IMR-90 (cell line): Measurements from ENCODE around the gene EML6. TPM values are rescaled to one million over a fixed set of nuclear protein-coding genes. Genes with fewer than 3 reads are reported as not detected.

ENCODE experiments used
- ATAC-seq: fragments of 200-7000 bp; cut with Tn5 transposase; 2 replicates; pipeline ENCODE4 v1.9.1; 2020; ENCODE audit warnings: low read depth, mild to moderate bottlenecking, moderate library complexity
- BruUV-seq: library from RNA; stranded (reverse); fragments of 400-500 nt; replicated peaks from 2 replicates; lab custom pipeline; 2021; lab: Mats Ljungman, UMichigan
- CTCF ChIA-PET: fragments of 300-600 bp; formaldehyde crosslinking; extraction: SDS; loops from one replicate; lab custom pipeline; 2021; ENCODE audit warnings: antibody characterized with exemption; lab: Yijun Ruan, JAX
- POLR2A ChIA-PET: fragments of 300-600 bp; sonication (Branson Sonifier 250); formaldehyde crosslinking; loops from one replicate; lab custom pipeline; 2022; ENCODE audit warnings: antibody characterized with exemption; ENCODE audit not compliant: unreplicated experiment; lab: Charles Lee
- DNase-seq: peaks from one replicate; pipeline ENCODE4 v3.0.0; 2013
- H2AFZ ChIP-seq: replicated peaks from 2 replicates; pipeline ENCODE3; 2013; ENCODE audit warnings: low read length, mild to moderate bottlenecking; ENCODE audit not compliant: poor library complexity
- H2AK5ac ChIP-seq: 2 replicates; pipeline ENCODE4 v1.6.1; 2013; ENCODE audit warnings: low read depth, low read length, inconsistent platforms
- H2AK9ac ChIP-seq: replicated peaks from 2 replicates; pipeline ENCODE3; 2013; ENCODE audit warnings: mild to moderate bottlenecking, low read depth, low read length, moderate library complexity; ENCODE audit not compliant: poor library complexity
- H2BK120ac ChIP-seq: 2 replicates; pipeline ENCODE4 v1.6.1; 2013; ENCODE audit warnings: low read depth, low read length, inconsistent platforms
- H2BK15ac ChIP-seq: 3 replicates; pipeline ENCODE4 v1.6.1; 2013; ENCODE audit warnings: low read depth, low read length, inconsistent platforms
- H2BK20ac ChIP-seq: 2 replicates; pipeline ENCODE4 v1.6.1; 2013; ENCODE audit warnings: low read depth, mild to moderate bottlenecking, inconsistent platforms, low read length, moderate library complexity
- H2BK5ac ChIP-seq: 2 replicates; pipeline ENCODE4 v1.6.1; 2013; ENCODE audit warnings: mild to moderate bottlenecking, low read depth, low read length, inconsistent platforms; ENCODE audit not compliant: poor library complexity, severe bottlenecking
- H3K14ac ChIP-seq: replicated peaks from 2 replicates; pipeline ENCODE4 v1.6.1; 2013; ENCODE audit warnings: low read depth, low read length, inconsistent platforms
- H3K18ac ChIP-seq: 2 replicates; pipeline ENCODE4 v1.6.1; 2013; ENCODE audit warnings: low read depth, low read length, control low read depth
- H3K23ac ChIP-seq: 2 replicates; pipeline ENCODE4 v1.6.1; 2013; ENCODE audit warnings: low read depth, low read length, inconsistent platforms
- H3K27ac ChIP-seq: 2 replicates; pipeline ENCODE4 v1.5.1; 2013; ENCODE audit warnings: mild to moderate bottlenecking, control low read depth, low read length; ENCODE audit not compliant: insufficient read depth
- H3K27me3 ChIP-seq: 2 replicates; pipeline ENCODE4 v1.6.1; 2013; ENCODE audit warnings: low read length; ENCODE audit not compliant: control insufficient read depth, insufficient read depth
- H3K36me3 ChIP-seq: 2 replicates; pipeline ENCODE4 v1.6.1; 2013; ENCODE audit warnings: low read length, mixed read lengths; ENCODE audit not compliant: control insufficient read depth, insufficient read depth
- H3K4ac ChIP-seq: 2 replicates; pipeline ENCODE4 v1.6.1; 2013; ENCODE audit warnings: low read depth, low read length, inconsistent platforms
- H3K4me1 ChIP-seq: 2 replicates; pipeline ENCODE4 v1.6.1; 2013; ENCODE audit warnings: low read length, mixed read lengths; ENCODE audit not compliant: control insufficient read depth, insufficient read depth
- H3K4me2 ChIP-seq: 2 replicates; pipeline ENCODE4 v1.6.1; 2013; ENCODE audit warnings: low read depth, mild to moderate bottlenecking, control low read depth, low read length, moderate library complexity
- H3K4me3 ChIP-seq: 2 replicates; pipeline ENCODE4 v1.5.1; 2013; ENCODE audit warnings: low read depth, mild to moderate bottlenecking, control low read depth, low read length, moderate library complexity; ENCODE audit not compliant: insufficient read depth
- H3K56ac ChIP-seq: 2 replicates; pipeline ENCODE4 v1.6.1; 2013; ENCODE audit warnings: low read length, inconsistent platforms; ENCODE audit not compliant: insufficient read depth; ENCODE audit errors: extremely low read depth
- H3K79me1 ChIP-seq, 2 experiments: 2 replicates each; pipeline ENCODE4 v1.6.1; 2013; ENCODE audit warnings: low read length in 2 of 2, inconsistent platforms in 1 of 2, low read depth in 1 of 2
- H3K9ac ChIP-seq: 2 replicates; pipeline ENCODE4 v1.6.1; 2013; ENCODE audit warnings: low read depth, low read length, control low read depth
- H3K9me1 ChIP-seq: 2 replicates; pipeline ENCODE4 v1.6.1; 2013; ENCODE audit warnings: low read length, inconsistent platforms; ENCODE audit not compliant: insufficient read depth
- H3K9me3 ChIP-seq: 2 replicates; pipeline ENCODE4 v1.6.1; 2013; ENCODE audit warnings: low read length; ENCODE audit not compliant: control insufficient read depth, insufficient read depth
- H4K20me1 ChIP-seq: 2 replicates; pipeline ENCODE4 v1.6.1; 2013; ENCODE audit warnings: low read length, inconsistent platforms; ENCODE audit not compliant: insufficient read depth
- H4K5ac ChIP-seq: 2 replicates; pipeline ENCODE4 v1.6.1; 2013; ENCODE audit warnings: mild to moderate bottlenecking, low read depth, low read length, control low read depth
- H4K8ac ChIP-seq, 2 experiments: 2 replicates each; pipeline ENCODE4 v1.6.1; 2013; ENCODE audit warnings: low read depth in 2 of 2, low read length in 2 of 2, control low read depth in 1 of 2, inconsistent platforms in 1 of 2
- H4K91ac ChIP-seq: 2 replicates; pipeline ENCODE4 v1.6.1; 2013; ENCODE audit warnings: low read depth, low read length, inconsistent platforms; ENCODE audit not compliant: insufficient read depth
- BHLHE40 ChIP-seq: fragments of 150-350 bp; IDR thresholded peaks from 2 replicates; pipeline ENCODE4 v1.6.1; 2016; ENCODE audit warnings: mild to moderate bottlenecking, low read depth, low read length
- CEBPB ChIP-seq: IDR thresholded peaks from 2 replicates; pipeline ENCODE4 v1.6.1; 2012; ENCODE audit warnings: low read depth, low read length, improper control_type of control experiment
- CHD1 ChIP-seq: IDR thresholded peaks from 2 replicates; pipeline ENCODE4 v1.6.1; 2012; ENCODE audit warnings: low read depth, low read length, improper control_type of control experiment
- CTCF ChIP-seq: conservative IDR thresholded peaks from 2 replicates; pipeline ENCODE4 v1.5.1; 2012; ENCODE audit warnings: mild to moderate bottlenecking, low read depth, low read length, improper control_type of control experiment
- ELK1 ChIP-seq: fragments of 150-350 bp; IDR thresholded peaks from 2 replicates; pipeline ENCODE4 v1.6.1; 2016; ENCODE audit warnings: low read depth, mild to moderate bottlenecking, low read length, moderate library complexity, borderline replicate concordance
- FOS ChIP-seq: fragments of 150-350 bp; IDR thresholded peaks from 2 replicates; pipeline ENCODE4 v1.6.1; 2016; ENCODE audit warnings: low read depth, low read length
- MAFK ChIP-seq: IDR thresholded peaks from 2 replicates; pipeline ENCODE4 v1.6.1; 2012; ENCODE audit warnings: low read depth, low read length, improper control_type of control experiment
- MAZ ChIP-seq: IDR thresholded peaks from 2 replicates; pipeline ENCODE4 v1.6.1; 2012; ENCODE audit warnings: low read depth, mild to moderate bottlenecking, low read length, improper control_type of control experiment, moderate library complexity, borderline replicate concordance
- MXI1 ChIP-seq: IDR thresholded peaks from 2 replicates; pipeline ENCODE4 v1.6.1; 2012; ENCODE audit warnings: low read depth, mild to moderate bottlenecking, low read length, moderate library complexity, borderline replicate concordance
- NFE2L2 ChIP-seq: fragments of 150-350 bp; IDR thresholded peaks from 2 replicates; pipeline ENCODE4 v1.6.1; 2016; ENCODE audit warnings: low read depth, mild to moderate bottlenecking, low read length
- RAD21 ChIP-seq: IDR thresholded peaks from 2 replicates; pipeline ENCODE4 v1.6.1; 2012; ENCODE audit warnings: low read length, improper control_type of control experiment
- RCOR1 ChIP-seq: IDR thresholded peaks from 2 replicates; pipeline ENCODE4 v1.6.1; 2012; ENCODE audit warnings: mild to moderate bottlenecking, low read length, improper control_type of control experiment; ENCODE audit not compliant: insufficient replicate concordance
- RFX5 ChIP-seq: IDR thresholded peaks from 2 replicates; pipeline ENCODE4 v1.8.0; 2012; ENCODE audit warnings: low read depth, mild to moderate bottlenecking, low read length, moderate library complexity
- SMC3 ChIP-seq: fragments of 150-350 bp; IDR thresholded peaks from 2 replicates; pipeline ENCODE4 v1.6.1; 2016; ENCODE audit warnings: low read depth, mild to moderate bottlenecking, antibody characterized with exemption, low read length, moderate library complexity
- WGBS, 2 experiments: methylation state at CpG; one replicate each; pipeline versions ENCODE4 v1.1.5 to v1.1.7; 2013; ENCODE audit warnings: missing lambda C conversion rate in 2 of 2; ENCODE audit not compliant: insufficient read length in 1 of 2; ENCODE audit errors: extremely low coverage in 2 of 2; 5-methylcytosine and 5-hydroxymethylcytosine counted together
- dilution Hi-C: fragments of 300-500 bp; cut with HindIII; formaldehyde crosslinking; loops from one replicate; pipeline ENCODE4 v1.14.3; 2018; ENCODE audit warnings: low sequenced_read_pairs; ENCODE audit not compliant: unreplicated experiment
- in situ Hi-C: fragments of 300-500 bp; cut with MboI; formaldehyde crosslinking; loops from 3 replicates; pipeline ENCODE4 v1.14.3; 2019; ENCODE audit warnings: low sequenced_read_pairs, inconsistent platforms, mixed read lengths
- intact Hi-C: fragments of 100-400 bp; cut with micrococcal nuclease; formaldehyde crosslinking; loops from 2 replicates; pipeline ENCODE4 v1.10.0; 2022
- polyA plus RNA-seq, 3 experiments: library from polyadenylated mRNA; depleted of rRNA; stranded (reverse); fragments of >200 nt; gene quantifications; 2 replicates each; pipeline ENCODE4 v1.2.3, GENCODE V29; 2012; ENCODE audit warnings: low replicate concordance in 1 of 3
- total RNA-seq: library from RNA; depleted of rRNA; stranded (reverse); fragments of >200 nt; gene quantifications from 2 replicates; pipeline ENCODE4 v1.2.3, GENCODE V29; 2012
- TF ChIP-seq, protein P1 (sequence below): fragments of 150-350 bp; IDR thresholded peaks from 2 replicates; pipeline ENCODE4 v1.6.1; 2017; ENCODE audit warnings: mild to moderate bottlenecking, antibody characterized with exemption, low read length, low read depth

EML6 gene
- total and polyA plus RNA-seq, 2 of the 4 experiments (the other 2 are of a cell fraction) = 0.18 to 0.19 TPM

- no peak overlapping the region for H3K4me3 ChIP-seq
- no peaks in the 10 kb centered on the region for H3K36me3 ChIP-seq
- H2AFZ ChIP-seq = no peak overlapping the region
- no peak overlapping the region for H3K18ac ChIP-seq
- no peaks in the 10 kb centered on the region for H3K79me1 ChIP-seq
- ChIA-PET POLR2A (no interaction called here), CTCF (no interaction called here)
- no peak overlapping the region for H3K23ac ChIP-seq
- H3K9me3 ChIP-seq = no peaks in the 10 kb centered on the region
- no peak overlapping the region for H3K14ac ChIP-seq
- no peak overlapping the region for H3K4me2 ChIP-seq
- no peak overlapping the region for H2BK5ac ChIP-seq
- no peak overlapping the region for H4K5ac ChIP-seq
- no peak overlapping the region for H2AK9ac ChIP-seq
- ATAC-seq (no peak), DNase-seq (no peak)
- no peaks in the 10 kb centered on the region for H3K4me1 ChIP-seq
- H4K20me1 ChIP-seq = no peaks in the 10 kb centered on the region
- no peak overlapping the region for H3K9ac ChIP-seq
- no peak overlapping the region for H2BK15ac ChIP-seq
- H4K8ac ChIP-seq = no peak overlapping the region
- dilution Hi-C loops = no loop called here
- H2BK120ac ChIP-seq = no peak overlapping the region
- intact Hi-C loops = no loop called here
- H3K9me1 ChIP-seq = no peaks in the 10 kb centered on the region
- in situ Hi-C loops = no loop called here
- no peak overlapping the region for H3K56ac ChIP-seq
- no peak overlapping the region for H2AK5ac ChIP-seq
- no peak overlapping the region for H4K91ac ChIP-seq
- H3K27ac ChIP-seq = no peak overlapping the region
- H3K4ac ChIP-seq = no peak overlapping the region
- BruUV-seq = no TSS peak
- 79% methylated on average over 8 of the region's 16 CpGs; no CpG with 5 or more reads in 1 of the 2 experiments for WGBS, 2 experiments
- peaks cover 18% of the 10 kb centered on the region for H3K27me3 ChIP-seq
- no peak overlapping the region for H2BK20ac ChIP-seq
- TF ChIP-seq CHD1 (no peak), FOS (no peak), RFX5 (no peak), RAD21 (no peak), MAZ (no peak), NFE2L2 (no peak), CTCF (no peak), MAFK (no peak), CEBPB (no peak), SMC3 (no peak), BHLHE40 (no peak), RCOR1 (no peak), ELK1 (no peak), MXI1 (no peak)
- TF ChIP-seq, protein P1, sequence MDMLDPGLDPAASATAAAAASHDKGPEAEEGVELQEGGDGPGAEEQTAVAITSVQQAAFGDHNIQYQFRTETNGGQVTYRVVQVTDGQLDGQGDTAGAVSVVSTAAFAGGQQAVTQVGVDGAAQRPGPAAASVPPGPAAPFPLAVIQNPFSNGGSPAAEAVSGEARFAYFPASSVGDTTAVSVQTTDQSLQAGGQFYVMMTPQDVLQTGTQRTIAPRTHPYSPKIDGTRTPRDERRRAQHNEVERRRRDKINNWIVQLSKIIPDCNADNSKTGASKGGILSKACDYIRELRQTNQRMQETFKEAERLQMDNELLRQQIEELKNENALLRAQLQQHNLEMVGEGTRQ = no peak
Observed at GRCh38 chr2:54927751-54928615, 204.5 kb downstream of the EML6 start.
